H9 (cell line): ENCODE measurements around the gene ATXN7L3. TPM values are rescaled to one million over a fixed set of nuclear protein-coding genes. Genes with fewer than 3 reads are reported as not detected.

Experiments used
- DNase-seq: peaks from one replicate; pipeline ENCODE4 v3.0.0-alpha.2; 2017
- H2AFZ ChIP-seq: one replicate; pipeline ENCODE4 v1.6.1; 2013; ENCODE audit warnings: mild to moderate bottlenecking, low read length, control low read depth, moderate library complexity
- H2AK5ac ChIP-seq: 2 replicates; pipeline ENCODE4 v1.6.1; 2013; ENCODE audit warnings: low read length, control low read depth, mixed read lengths; ENCODE audit not compliant: insufficient read length
- H2BK120ac ChIP-seq: one replicate; pipeline ENCODE4 v1.6.1; 2013; ENCODE audit warnings: low read depth, mild to moderate bottlenecking, low read length, control low read depth, inconsistent platforms; ENCODE audit not compliant: poor library complexity, severe bottlenecking
- H2BK12ac ChIP-seq: 2 replicates; pipeline ENCODE4 v1.6.1; 2013; ENCODE audit warnings: low read length, control low read depth, mixed read lengths, low read depth; ENCODE audit not compliant: insufficient read length
- H2BK15ac ChIP-seq: 2 replicates; pipeline ENCODE4 v1.6.1; 2013; ENCODE audit warnings: low read depth, low read length, control low read depth
- H2BK20ac ChIP-seq: one replicate; pipeline ENCODE4 v1.6.1; 2013; ENCODE audit warnings: low read depth, mild to moderate bottlenecking, low read length, control low read depth, inconsistent platforms; ENCODE audit not compliant: poor library complexity, severe bottlenecking
- H2BK5ac ChIP-seq: 2 replicates; pipeline ENCODE4 v1.6.1; 2013; ENCODE audit warnings: low read length, control low read depth, mixed read lengths; ENCODE audit not compliant: insufficient read length
- H3K14ac ChIP-seq: 2 replicates; pipeline ENCODE4 v1.6.1; 2013; ENCODE audit warnings: low read length, control low read depth; ENCODE audit not compliant: insufficient read depth
- H3K18ac ChIP-seq: 2 replicates; pipeline ENCODE4 v1.6.1; 2013; ENCODE audit warnings: low read depth, mild to moderate bottlenecking, mixed read lengths, low read length, control low read depth; ENCODE audit not compliant: insufficient read length
- H3K23ac ChIP-seq: 2 replicates; pipeline ENCODE4 v1.6.1; 2013; ENCODE audit warnings: low read length, control low read depth, mixed read lengths, low read depth; ENCODE audit not compliant: insufficient read length
- H3K23me2 ChIP-seq: 2 replicates; pipeline ENCODE4 v1.6.1; 2013; ENCODE audit warnings: low read depth, mild to moderate bottlenecking, mixed read lengths, low read length, control low read depth; ENCODE audit not compliant: insufficient read length, poor library complexity, severe bottlenecking
- H3K27ac ChIP-seq: 2 replicates; pipeline ENCODE4 v1.5.1; 2013; ENCODE audit warnings: low read length, control low read depth, mixed read lengths, low read depth; ENCODE audit not compliant: insufficient read length
- H3K27me3 ChIP-seq: 2 replicates; pipeline ENCODE4 v1.6.1; 2013; ENCODE audit warnings: low read length, control low read depth, inconsistent platforms; ENCODE audit not compliant: insufficient read depth
- H3K4ac ChIP-seq: 2 replicates; pipeline ENCODE4 v1.6.1; 2013; ENCODE audit warnings: low read depth, mild to moderate bottlenecking, control low read depth, inconsistent platforms, low read length, moderate library complexity
- H3K4me1 ChIP-seq: 2 replicates; pipeline ENCODE4 v1.6.1; 2013; ENCODE audit warnings: low read length, control low read depth, inconsistent platforms; ENCODE audit not compliant: insufficient read depth
- H3K4me2 ChIP-seq: 2 replicates; pipeline ENCODE4 v1.6.1; 2013; ENCODE audit warnings: low read length, control low read depth, mixed read lengths; ENCODE audit not compliant: insufficient read length, insufficient read depth
- H3K56ac ChIP-seq: 2 replicates; pipeline ENCODE4 v1.6.1; 2013; ENCODE audit warnings: low read depth, mild to moderate bottlenecking, mixed read lengths, low read length, control low read depth; ENCODE audit not compliant: insufficient read length
- H3K79me1 ChIP-seq: 2 replicates; pipeline ENCODE4 v1.6.1; 2013; ENCODE audit warnings: low read depth, mild to moderate bottlenecking, moderate library complexity, low read length, control low read depth, inconsistent platforms; ENCODE audit not compliant: insufficient read depth, poor library complexity, severe bottlenecking
- H3K79me2 ChIP-seq: 2 replicates; pipeline ENCODE4 v1.6.1; 2013; ENCODE audit warnings: low read length, control low read depth, inconsistent platforms; ENCODE audit not compliant: insufficient read depth
- H3K9ac ChIP-seq: 2 replicates; pipeline ENCODE4 v1.6.1; 2013; ENCODE audit warnings: low read length, control low read depth, mixed read lengths; ENCODE audit not compliant: insufficient read length; ENCODE audit errors: extremely low read depth
- H3K9me3 ChIP-seq: one replicate; pipeline ENCODE4 v1.6.1; 2013; ENCODE audit warnings: low read depth, low read length, inconsistent platforms; ENCODE audit not compliant: control insufficient read depth
- H3T11ph ChIP-seq: one replicate; pipeline ENCODE4 v1.6.1; 2013; ENCODE audit warnings: mild to moderate bottlenecking, low read length, control low read depth, inconsistent platforms
- H4K20me1 ChIP-seq: one replicate; pipeline ENCODE4 v1.6.1; 2013; ENCODE audit not compliant: control insufficient read depth, insufficient read length, insufficient read depth
- H4K5ac ChIP-seq: 2 replicates; pipeline ENCODE4 v1.6.1; 2013; ENCODE audit warnings: low read depth, mild to moderate bottlenecking, mixed read lengths, low read length, control low read depth; ENCODE audit not compliant: insufficient read length
- H4K8ac ChIP-seq: replicated peaks from 2 replicates; pipeline ENCODE4 v1.6.1; 2013; ENCODE audit warnings: low read length, control low read depth, mixed read lengths, low read depth; ENCODE audit not compliant: insufficient read length
- H4K91ac ChIP-seq: 2 replicates; pipeline ENCODE4 v1.6.1; 2013; ENCODE audit warnings: low read depth, mild to moderate bottlenecking, moderate library complexity, mixed read lengths, low read length, control low read depth; ENCODE audit not compliant: insufficient read length
- H3K27ac Mint-ChIP-seq, 3 experiments: 2 replicates in 2 of 3; 3 replicates in 1 of 3; pipeline ENCODE4 v1.8.0; 2020 to 2021; ENCODE audit warnings: mixed read lengths in 3 of 3, mild to moderate bottlenecking in 1 of 3, moderate library complexity in 1 of 3
- H3K27me3 Mint-ChIP-seq: 2 replicates; pipeline ENCODE4 v1.8.0; 2021; ENCODE audit warnings: low read depth, mild to moderate bottlenecking, moderate library complexity, mixed read lengths
- H3K36me3 Mint-ChIP-seq, 3 experiments: 2 replicates in 2 of 3; 3 replicates in 1 of 3; pipeline ENCODE4 v1.8.0; 2020 to 2021; ENCODE audit warnings: low read depth in 3 of 3, mixed read lengths in 3 of 3; ENCODE audit not compliant: insufficient read depth in 1 of 3
- H3K4me1 Mint-ChIP-seq, 2 experiments: 2 replicates each; pipeline ENCODE4 v1.8.0; 2020; ENCODE audit warnings: mixed read lengths in 2 of 2
- H3K4me3 Mint-ChIP-seq, 2 experiments: 2 replicates in 1 of 2; 3 replicates in 1 of 2; pipeline ENCODE4 v1.8.0; 2020 to 2021; ENCODE audit warnings: mild to moderate bottlenecking in 2 of 2, mixed read lengths in 2 of 2, moderate library complexity in 1 of 2
- H3K9me3 Mint-ChIP-seq, 2 experiments: 2 replicates in 1 of 2; 3 replicates in 1 of 2; pipeline ENCODE4 v1.8.0; 2020; ENCODE audit warnings: mild to moderate bottlenecking in 2 of 2, mixed read lengths in 2 of 2, moderate library complexity in 1 of 2
- WGBS: extraction: QIAGEN DNeasy Blood & Tissue Kit; methylation state at CpG from one replicate; pipeline ENCODE4 v1.1.7; 2013; ENCODE audit warnings: missing lambda C conversion rate, low lambda C conversion rate, mixed read lengths; ENCODE audit not compliant: insufficient read length; ENCODE audit errors: extremely low coverage; 5-methylcytosine and 5-hydroxymethylcytosine counted together
- total RNA-seq: library from RNA; stranded (reverse); gene quantifications from 2 replicates; pipeline ENCODE4 v1.2.1, GENCODE V29; 2021
- TF ChIP-seq, protein P1 (sequence below): fragments of 200-600 bp; sonication (generic); conservative IDR thresholded peaks from 3 replicates; pipeline ENCODE4 v1.8.0; 2021; ENCODE audit warnings: antibody characterized with exemption, mild to moderate bottlenecking

Gene ATXN7L3
- total RNA-seq, 1 experiment from 2014 or later, result 125 TPM

DNA sequence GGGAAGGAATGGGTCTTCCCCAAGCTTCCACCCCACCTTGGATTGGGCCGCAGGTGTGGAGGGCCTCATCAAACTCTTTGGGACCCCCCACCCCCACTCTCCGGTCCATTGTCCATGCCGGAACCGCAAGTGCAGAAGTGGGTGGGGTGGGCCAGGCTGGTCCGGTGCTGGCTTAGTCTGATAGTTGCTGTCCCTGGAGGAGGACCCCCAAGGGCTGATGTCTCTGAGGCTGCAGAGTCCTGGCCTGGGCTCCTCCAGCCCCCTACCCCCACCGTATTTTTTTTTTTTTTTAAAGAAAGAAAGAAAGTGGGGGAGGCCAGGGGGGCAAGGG, 7.1 kb upstream of the ATXN7L3 start:
- no peak overlapping the region for H2AFZ ChIP-seq
- no peaks in the 10 kb centered on the region for H3K79me1 ChIP-seq
- H3T11ph ChIP-seq, result no peak overlapping the region
- H2BK15ac ChIP-seq, result no peak overlapping the region
- H3K9me3 ChIP-seq, result no peaks in the 10 kb centered on the region
- H3K9ac ChIP-seq, result no peak overlapping the region
- Mint-ChIP-seq H3K4me1 (peaks cover 16 to 35% of the 10 kb centered on the region in 2 experiments), H3K36me3 (peaks cover 23 to 57% (median 40%) of the 10 kb centered on the region in 3 experiments), H3K4me3 (no peak overlapping the region), H3K27me3 (no peaks in the 10 kb centered on the region; the same call in 1 of the 2 replicates), H3K27ac (no peak overlapping the region), H3K9me3 (no peaks in the 10 kb centered on the region)
- H2BK5ac ChIP-seq, result no peak overlapping the region
- no peaks in the 10 kb centered on the region for H3K27me3 ChIP-seq
- no peak overlapping the region for H3K4ac ChIP-seq
- H4K91ac ChIP-seq, result no peak overlapping the region
- no peaks in the 10 kb centered on the region for H3K4me1 ChIP-seq
- no peak overlapping the region for H3K18ac ChIP-seq
- no peaks in the 10 kb centered on the region for H4K20me1 ChIP-seq
- no peak overlapping the region for H2BK12ac ChIP-seq
- DNase-seq, result no peak
- no peak overlapping the region for H2BK120ac ChIP-seq
- no peak overlapping the region for H4K8ac ChIP-seq
- H2AK5ac ChIP-seq, result no peak overlapping the region
- no CpG with 5 or more reads among the region's 6 CpGs for WGBS
- no peak overlapping the region for H3K14ac ChIP-seq
- no peaks in the 10 kb centered on the region for H3K79me2 ChIP-seq
- no peak overlapping the region for H3K56ac ChIP-seq
- TF ChIP-seq, protein P1, sequence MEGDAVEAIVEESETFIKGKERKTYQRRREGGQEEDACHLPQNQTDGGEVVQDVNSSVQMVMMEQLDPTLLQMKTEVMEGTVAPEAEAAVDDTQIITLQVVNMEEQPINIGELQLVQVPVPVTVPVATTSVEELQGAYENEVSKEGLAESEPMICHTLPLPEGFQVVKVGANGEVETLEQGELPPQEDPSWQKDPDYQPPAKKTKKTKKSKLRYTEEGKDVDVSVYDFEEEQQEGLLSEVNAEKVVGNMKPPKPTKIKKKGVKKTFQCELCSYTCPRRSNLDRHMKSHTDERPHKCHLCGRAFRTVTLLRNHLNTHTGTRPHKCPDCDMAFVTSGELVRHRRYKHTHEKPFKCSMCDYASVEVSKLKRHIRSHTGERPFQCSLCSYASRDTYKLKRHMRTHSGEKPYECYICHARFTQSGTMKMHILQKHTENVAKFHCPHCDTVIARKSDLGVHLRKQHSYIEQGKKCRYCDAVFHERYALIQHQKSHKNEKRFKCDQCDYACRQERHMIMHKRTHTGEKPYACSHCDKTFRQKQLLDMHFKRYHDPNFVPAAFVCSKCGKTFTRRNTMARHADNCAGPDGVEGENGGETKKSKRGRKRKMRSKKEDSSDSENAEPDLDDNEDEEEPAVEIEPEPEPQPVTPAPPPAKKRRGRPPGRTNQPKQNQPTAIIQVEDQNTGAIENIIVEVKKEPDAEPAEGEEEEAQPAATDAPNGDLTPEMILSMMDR, result no peak
- H3K23me2 ChIP-seq, result no peaks in the 10 kb centered on the region
- no peak overlapping the region for H3K4me2 ChIP-seq
- H4K5ac ChIP-seq, result no peak overlapping the region
- no peak overlapping the region for H3K23ac ChIP-seq
- no peak overlapping the region for H2BK20ac ChIP-seq
- no peak overlapping the region for H3K27ac ChIP-seq
